Spleen (tissue), 11 donors: ENCODE results near the gene SMIM5. TPM values are rescaled to one million over a fixed set of nuclear protein-coding genes. Genes with fewer than 3 reads are reported as not detected.

ENCODE experiments used
- DNase-seq: peaks from one replicate; pipeline ENCODE4 v3.0.0-alpha.2; 2020
- H3K27ac ChIP-seq, 8 donors: fragments of 200-600 bp; sonication (generic) in 7 of 8; 1 replicate in 4 of 8; 2 replicates in 4 of 8; pipeline versions ENCODE4 v1.5.0 to v1.8.0; 2016 to 2021; ENCODE audit warnings: inconsistent platforms in 4 of 8, mild to moderate bottlenecking in 4 of 8, moderate library complexity in 1 of 8
- H3K27me3 ChIP-seq, 7 donors: fragments of 200-600 bp; sonication (generic) in 6 of 7; replicated peaks in 1 of 7; 1 replicate in 4 of 7; 2 replicates in 3 of 7; pipeline versions ENCODE4 v1.5.0 to v1.8.0; 2016 to 2021; ENCODE audit warnings: inconsistent platforms in 3 of 7, mild to moderate bottlenecking in 1 of 7
- H3K36me3 ChIP-seq, 6 donors: fragments of 200-600 bp; sonication (generic) in 5 of 6; 1 replicate in 4 of 6; 2 replicates in 2 of 6; pipeline versions ENCODE4 v1.5.0 to v1.8.0; 2016 to 2021; ENCODE audit warnings: inconsistent platforms in 2 of 6
- H3K4me1 ChIP-seq, 6 donors: fragments of 200-600 bp; sonication (generic) in 5 of 6; 1 replicate in 3 of 6; 2 replicates in 3 of 6; pipeline versions ENCODE4 v1.5.0 to v1.8.0; 2016 to 2021; ENCODE audit warnings: inconsistent platforms in 3 of 6
- H3K4me3 ChIP-seq, 8 donors: fragments of 200-600 bp; sonication (generic) in 7 of 8; 1 replicate in 4 of 8; 2 replicates in 4 of 8; pipeline versions ENCODE4 v1.5.0 to v1.8.0; 2016 to 2021; ENCODE audit warnings: inconsistent platforms in 4 of 8, mild to moderate bottlenecking in 4 of 8, moderate library complexity in 2 of 8
- H3K9me3 ChIP-seq, 8 donors: fragments of 200-600 bp; sonication (generic) in 7 of 8; 1 replicate in 4 of 8; 2 replicates in 4 of 8; pipeline versions ENCODE4 v1.5.0 to v1.8.0; 2016 to 2021; ENCODE audit warnings: inconsistent platforms in 4 of 8
- CTCF ChIP-seq, 11 experiments: fragments of 200-600 bp in 7 of 11; fragments of 450-650 bp in 4 of 11; sonication (generic) in 4 of 11; IDR thresholded peaks in 8 of 11; conservative IDR thresholded peaks in 3 of 11; 1 replicate in 7 of 11; 2 replicates in 4 of 11; pipeline versions ENCODE4 v1.4.0 to v1.8.0; 2016 to 2021; ENCODE audit warnings: antibody characterized with exemption in 11 of 11, inconsistent platforms in 4 of 11, mild to moderate bottlenecking in 1 of 11
- POLR2A ChIP-seq, 3 donors: fragments of 450-650 bp; IDR thresholded peaks; one replicate each; pipeline ENCODE4 v1.5.1; 2017; ENCODE audit warnings: antibody characterized with exemption in 3 of 3, mild to moderate bottlenecking in 1 of 3
- POLR2AphosphoS5 ChIP-seq, 3 donors: sonication (generic); formaldehyde crosslinking; IDR thresholded peaks; one replicate each; pipeline ENCODE4 v1.5.1; 2017; ENCODE audit warnings: antibody characterized with exemption in 3 of 3
- WGBS, 5 donors: extraction: QIAGEN DNeasy Blood & Tissue Kit in 3 of 5; methylation state at CpG; one replicate each; pipeline versions ENCODE4 v1.1.5 to v1.1.7; 2013 to 2018; 5-methylcytosine and 5-hydroxymethylcytosine counted together
- intact Hi-C: fragments of 100-400 bp; cut with DNase I; formaldehyde crosslinking; loops from one replicate; pipeline ENCODE4 v1.15.0; 2023; ENCODE audit warnings: low total_unique reads
- polyA plus RNA-seq, 3 donors: library from polyadenylated mRNA; stranded (reverse); fragments of 200-250 nt; gene quantifications; one replicate each; pipeline ENCODE4 v1.2.1, GENCODE V29; 2013
- total RNA-seq, 7 donors: library from RNA; depleted of rRNA in 3 of 7; stranded (reverse); fragments of >200 nt in 3 of 7; fragmentation: NEBNext Ultra II Directional in 4 of 7; extraction: Animal tissue kit (Norgen Biotek cat#: 25700) in 4 of 7; gene quantifications; one replicate each; pipeline versions ENCODE4 v1.1.0 to v1.2.1, GENCODE V29; 2016 to 2021
- donor health status: healthy with polysubstance abuse.
- donor health status: DM: no; HTN: no; CAD: no; lungs with moderate emphysema.
- donor health status: DM: no; HTN: no; CAD: no.
- donor health status: Bipolar disorder and iron deficiency.
- donor health status: healthy.
- donor health status: DM: no; HTN: no; CAD: no.
- donor health status: DM: yes; HTN: yes; CAD: no.

The SMIM5 gene
- total and polyA plus RNA-seq, 10 donors, result 2.1 to 5.1 (median 3.7) TPM

DNA sequence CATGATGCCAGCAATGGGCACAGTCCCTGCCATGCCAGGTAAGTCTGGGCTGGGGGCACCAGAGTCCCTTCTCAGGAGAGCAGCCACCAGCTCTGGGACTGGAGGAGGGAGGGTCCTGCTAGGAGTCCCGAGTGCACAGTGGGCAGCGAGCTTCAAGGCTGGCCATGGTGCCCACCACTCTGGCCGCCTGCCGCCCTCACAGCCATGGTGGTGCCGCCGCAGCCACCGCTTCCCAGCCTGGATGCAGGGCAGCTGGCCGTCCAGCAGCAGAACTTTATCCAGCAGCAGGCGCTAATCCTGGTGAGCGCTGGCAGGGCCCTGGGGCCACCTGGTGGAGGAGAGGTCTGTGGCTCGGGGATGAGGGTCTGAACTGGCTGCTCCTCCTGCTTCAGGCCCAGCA is 17.9 kb upstream of the SMIM5 start:
- Histone ChIP-seq H3K9me3 (no peaks in the 10 kb centered on the region), H3K4me3 (no peak overlapping the region), H3K27ac (no peak overlapping the region), H3K27me3 (no peaks in the 10 kb centered on the region), H3K4me1 (no peaks in the 10 kb centered on the region), H3K36me3 (peaks cover 0 to 100% (median 88%) of the 10 kb centered on the region in 6 donors)
- intact Hi-C loops, result no loop called here
- no peak for DNase-seq
- 90 to 100% (median 97%) methylated on average over 2 to 11 of the region's 11 CpGs for whole genome bisulfite sequencing, 5 donors
- TF ChIP-seq POLR2AphosphoS5 (IDR thresholded peaks at IDR 0.05) (peak in 1 of 3 donors; percentile 24), CTCF (IDR thresholded peaks at IDR 0.05 in 8 of 11, conservative IDR thresholded peaks at IDR 0.05 in 3 of 11) (no peak)

DNA sequence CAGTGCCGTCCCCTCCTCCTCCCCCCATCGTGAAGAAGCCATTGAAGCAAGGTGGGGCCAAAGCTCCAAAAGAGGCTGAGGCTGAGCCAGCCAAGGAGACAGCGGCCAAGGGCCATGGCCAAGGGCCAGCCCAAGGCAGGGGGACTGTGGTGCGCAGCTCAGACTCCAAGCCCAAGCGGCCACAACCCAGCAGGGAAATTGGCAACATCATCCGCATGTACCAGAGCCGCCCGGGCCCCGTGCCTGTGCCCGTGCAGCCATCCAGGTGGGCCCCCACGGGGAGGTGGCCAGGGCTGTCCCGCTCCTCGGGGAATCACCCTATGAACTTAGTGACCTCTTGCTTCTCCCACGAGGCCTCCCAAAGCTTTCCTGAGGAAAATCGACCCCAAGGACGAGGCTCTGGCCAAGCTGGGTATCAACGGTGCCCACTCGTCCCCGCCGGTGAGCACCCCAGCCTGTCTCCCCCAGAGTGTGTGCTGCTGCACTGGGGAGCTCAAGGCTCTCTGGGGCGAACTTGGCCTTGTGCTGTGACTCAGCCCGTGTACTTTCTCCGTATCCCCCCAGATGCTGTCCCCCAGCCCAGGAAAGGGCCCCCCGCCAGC is 16.6 kb upstream of the SMIM5 start:
- Histone ChIP-seq H3K9me3 (no peaks in the 10 kb centered on the region), H3K4me1 (no peaks in the 10 kb centered on the region), H3K36me3 (peaks cover 0 to 100% (median 96%) of the 10 kb centered on the region in 6 donors), H3K27ac (no peak overlapping the region), H3K27me3 (no peaks in the 10 kb centered on the region), H3K4me3 (no peak overlapping the region)
- intact Hi-C loops, result no loop called here
- DNase-seq, result no peak
- no peak for TF ChIP-seq CTCF (IDR thresholded peaks at IDR 0.05 in 8 of 11, conservative IDR thresholded peaks at IDR 0.05 in 3 of 11)
- peak in 1 of 3 donors; percentile 41 for TF ChIP-seq POLR2AphosphoS5 (IDR thresholded peaks at IDR 0.05)
- TF ChIP-seq POLR2A (IDR thresholded peaks at IDR 0.05), result no peak
- WGBS, 5 donors, result 83 to 90% (median 87%) methylated on average over 17 to 24 of the region's 24 CpGs

DNA sequence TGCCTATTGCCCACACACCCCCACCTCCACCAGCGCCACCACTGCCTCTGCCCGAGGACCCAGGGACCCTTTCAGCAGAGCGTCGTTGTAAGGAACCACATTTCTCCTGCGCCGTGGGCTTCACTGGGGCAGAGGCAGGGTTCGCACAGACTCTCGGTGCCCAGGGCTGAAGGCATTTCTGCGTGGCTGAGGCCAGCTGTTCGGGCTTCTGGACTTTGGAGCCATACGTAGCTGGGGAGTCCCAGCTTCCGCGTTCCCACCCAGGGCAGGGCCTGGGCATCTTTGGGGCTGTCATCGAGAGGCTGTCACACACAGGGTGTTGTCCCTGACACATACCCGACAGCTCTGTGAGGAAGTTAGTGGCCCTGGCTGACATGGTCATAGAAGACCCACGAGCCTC is 16.0 kb upstream of the SMIM5 start:
- H3K9me3 ChIP-seq, result no peaks in the 10 kb centered on the region
- intact Hi-C loops, result no loop called here
- WGBS, 5 donors, result 87 to 97% (median 94%) methylated on average over 12 to 16 of the region's 16 CpGs
- H3K27ac ChIP-seq, result no peak overlapping the region
- no peak overlapping the region for H3K4me3 ChIP-seq
- TF ChIP-seq CTCF (IDR thresholded peaks at IDR 0.05 in 8 of 11, conservative IDR thresholded peaks at IDR 0.05 in 3 of 11), result no peak
- TF ChIP-seq POLR2A (IDR thresholded peaks at IDR 0.05), result no peak
- no peak for DNase-seq
- H3K4me1 ChIP-seq, result no peaks in the 10 kb centered on the region
- peaks cover 0 to 100% (median 92%) of the 10 kb centered on the region in 6 donors for H3K36me3 ChIP-seq
- H3K27me3 ChIP-seq, result no peaks in the 10 kb centered on the region

GRCh38 chr17:75617675-75618074 is 15.6 kb upstream of the SMIM5 start:
- Histone ChIP-seq H3K36me3 (peaks cover 0 to 100% (median 90%) of the 10 kb centered on the region in 6 donors), H3K4me1 (no peaks in the 10 kb centered on the region), H3K27me3 (no peaks in the 10 kb centered on the region), H3K9me3 (no peaks in the 10 kb centered on the region), H3K4me3 (no peak overlapping the region), H3K27ac (no peak overlapping the region)
- no peak for DNase-seq
- intact Hi-C loops, result no loop called here
- WGBS, 5 donors, result 79 to 94% (median 92%) methylated on average over 10 to 11 of the region's 11 CpGs
- TF ChIP-seq POLR2A (IDR thresholded peaks at IDR 0.05), result no peak
- TF ChIP-seq POLR2AphosphoS5 (IDR thresholded peaks at IDR 0.05), result peak in 2 of 3 donors; percentile 20 to 21
